KG1 (cell line): ENCODE results near the gene SLC8A1.

Experiments
- DNase-seq: peaks from one replicate; lab custom pipeline; 2025; lab: John Stamatoyannopoulos, UW

Gene SLC8A1

DNA sequence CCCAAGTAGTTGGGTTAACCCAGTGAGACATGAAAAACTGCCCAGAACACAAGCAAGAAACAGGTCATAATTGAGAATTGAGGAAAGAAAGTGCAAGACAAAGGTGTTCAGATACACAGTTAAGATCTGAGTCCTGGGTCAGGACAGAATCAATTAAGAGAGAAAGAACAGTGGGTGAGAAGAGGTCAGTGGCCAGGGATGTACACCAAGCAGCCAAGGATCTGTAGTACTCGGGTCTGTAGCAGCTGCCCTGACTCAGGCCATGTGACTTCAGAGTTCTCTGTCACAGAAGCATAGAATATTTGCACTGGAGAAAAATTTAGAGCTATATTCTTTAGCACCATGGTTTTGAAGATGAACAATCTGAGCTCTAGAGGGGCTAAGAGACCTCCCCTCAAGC lies 141.6 kb downstream of the SLC8A1 start:
- DNase-seq, result no peak

DNA sequence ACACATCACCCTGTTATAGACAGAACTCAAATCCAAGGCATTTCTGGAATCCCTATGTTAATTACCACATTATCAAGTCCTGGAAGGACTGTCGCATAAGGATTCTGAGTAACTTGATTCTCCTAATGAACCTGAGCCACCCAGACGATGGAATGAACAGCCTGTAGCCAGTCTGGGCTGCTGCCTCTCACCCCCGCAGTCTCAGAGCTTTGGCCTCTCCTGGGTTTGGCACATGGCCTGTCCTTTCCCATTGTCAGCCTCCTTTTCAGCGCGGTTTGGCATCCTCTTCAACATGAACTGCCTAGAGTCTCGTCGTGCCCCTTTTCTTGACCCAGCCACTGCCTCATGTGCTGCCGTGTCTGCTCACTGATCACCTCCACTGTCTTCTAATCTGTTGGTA lies 147.6 kb downstream of the SLC8A1 start:
- no peak for DNase-seq

DNA sequence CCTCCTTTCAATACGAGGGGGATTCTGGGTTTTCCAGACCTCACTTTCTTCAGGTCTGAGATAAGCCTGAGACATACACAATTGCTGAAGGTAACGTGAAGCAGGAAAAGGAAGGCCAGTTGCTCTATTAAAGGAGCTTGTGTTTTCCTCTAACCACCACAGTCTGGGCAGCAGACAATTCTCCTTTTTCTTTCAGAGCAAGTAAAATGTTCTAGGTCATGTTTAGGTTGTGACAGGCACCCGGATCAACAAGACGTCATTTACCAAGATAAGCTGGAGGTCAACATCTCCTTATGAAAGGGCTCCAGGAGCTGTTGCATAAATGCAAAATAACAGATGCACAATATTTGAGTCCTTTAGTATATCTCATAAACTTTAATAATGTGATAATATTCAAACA lies 148.1 kb downstream of the SLC8A1 start:
- DNase-seq, result no peak

DNA sequence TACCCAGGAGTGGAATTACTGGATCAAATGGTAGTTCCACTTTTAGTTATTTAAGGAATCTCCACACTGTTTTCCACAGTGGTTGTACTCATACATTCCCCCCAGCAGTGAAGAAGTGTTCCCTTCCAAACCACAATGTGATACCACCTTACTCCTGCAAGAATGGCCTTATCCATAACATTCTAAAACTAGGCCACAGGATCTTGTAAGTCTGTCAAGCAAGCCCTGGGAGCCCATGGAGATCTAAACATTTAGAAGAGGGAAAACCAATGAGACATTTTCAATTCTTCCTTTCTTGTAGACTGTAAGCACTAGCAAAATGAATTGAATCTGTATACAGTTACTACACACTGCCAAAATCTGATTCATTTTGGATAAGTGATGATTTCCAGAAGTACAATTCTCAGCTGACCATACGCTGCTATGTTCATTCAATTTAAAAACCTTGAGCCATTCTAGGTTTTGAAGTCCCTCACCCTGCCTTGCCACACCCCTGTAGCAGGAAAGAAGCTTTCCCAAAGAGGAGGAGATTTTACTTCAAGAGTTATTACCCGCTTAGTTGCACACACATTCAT lies 149.1 kb downstream of the SLC8A1 start:
- DNase-seq, result no peak

DNA sequence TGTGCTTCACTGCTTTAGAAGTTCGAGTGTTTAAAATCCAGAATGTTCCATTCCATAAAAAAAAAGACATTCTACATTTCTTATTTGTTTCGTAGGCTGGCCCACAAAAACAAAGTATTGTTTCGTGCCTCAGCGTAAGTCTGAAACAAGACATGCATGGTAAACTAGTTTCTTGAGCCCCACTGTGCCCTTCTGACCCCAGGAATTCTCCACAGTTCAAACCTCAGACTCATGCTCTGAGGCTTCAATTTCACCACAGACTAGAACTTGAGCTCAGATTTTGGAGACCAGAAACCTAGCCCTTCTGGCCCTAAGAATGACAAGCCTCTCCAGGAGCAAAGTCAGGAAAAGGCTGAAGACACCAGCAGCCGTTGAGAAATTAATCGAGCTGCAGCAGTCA lies 151.5 kb downstream of the SLC8A1 start:
- DNase-seq, result no peak

DNA sequence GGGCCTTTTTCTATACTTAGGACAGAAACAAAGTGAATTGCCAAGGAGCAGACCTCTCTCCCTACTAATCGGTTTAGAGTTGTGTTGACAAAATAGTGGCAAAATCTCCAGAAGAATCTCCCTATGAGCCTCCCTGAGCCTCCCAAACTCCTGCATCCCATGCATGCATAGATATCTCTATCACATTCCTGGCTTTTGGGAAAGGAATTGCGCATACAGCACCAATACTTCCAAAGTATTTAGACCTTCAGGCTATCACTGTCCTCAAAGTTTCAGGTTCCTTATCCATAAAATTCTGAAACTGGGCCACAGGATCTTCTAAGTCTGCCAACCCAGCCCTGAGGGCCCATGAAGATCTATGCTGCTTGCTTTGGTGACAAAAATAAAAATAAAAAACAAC lies 152.1 kb downstream of the SLC8A1 start:
- DNase-seq, result no peak

GRCh38 chr2:40299173-40299572 lies 152.7 kb downstream of the SLC8A1 start:
- DNase-seq, result no peak

DNA sequence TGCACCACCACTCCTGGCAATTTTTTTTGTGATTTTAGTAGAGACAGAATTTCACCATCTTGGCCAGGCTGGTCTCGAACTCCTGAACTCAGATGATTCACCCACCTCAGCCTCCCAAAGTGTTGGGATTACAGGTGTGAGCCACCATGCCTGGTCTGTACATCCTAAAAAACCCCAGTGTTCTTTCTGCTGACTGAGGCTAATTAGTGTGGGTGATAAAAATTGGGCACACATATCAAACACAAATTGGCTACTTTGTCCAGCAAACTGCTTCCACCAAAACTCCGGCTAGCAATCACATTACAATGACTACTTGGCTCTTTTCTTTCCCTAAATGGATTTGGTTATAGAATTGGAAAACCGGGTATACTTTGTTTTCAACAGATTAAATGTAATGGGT lies 153.9 kb downstream of the SLC8A1 start:
- no peak for DNase-seq

- no peak for DNase-seq
Measured at GRCh38 chr2:40292291-40292690, 159.6 kb downstream of the SLC8A1 start.

- DNase-seq, result no peak
Measured at GRCh38 chr2:40289771-40290404, 162.0 kb downstream of the SLC8A1 start.

- DNase-seq, result no peak
Measured at GRCh38 chr2:40287773-40288172, 164.1 kb downstream of the SLC8A1 start.

GRCh38 chr2:40287195-40287594 lies 164.7 kb downstream of the SLC8A1 start:
- DNase-seq, result no peak

DNA sequence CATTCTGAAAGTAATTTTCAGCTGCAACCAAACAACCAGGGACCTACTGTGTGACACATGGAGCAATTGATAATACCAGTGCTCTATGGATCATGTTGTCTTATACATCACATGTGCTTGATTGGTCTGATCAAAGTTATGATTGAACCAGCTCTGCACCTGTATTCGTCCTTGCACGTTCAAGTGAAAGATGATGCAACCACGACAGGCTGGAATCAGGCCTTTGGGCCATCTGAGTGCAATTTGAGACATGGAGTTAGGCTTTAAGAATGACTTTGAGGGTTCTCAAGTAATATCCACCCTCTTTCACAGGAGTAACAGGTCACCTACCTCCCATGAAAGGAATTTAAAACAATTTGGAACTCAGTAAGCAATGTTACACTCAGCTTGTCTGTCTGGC lies 165.2 kb downstream of the SLC8A1 start:
- DNase-seq, result no peak

GRCh38 chr2:40285391-40285790 lies 166.5 kb downstream of the SLC8A1 start:
- DNase-seq, result no peak

- no peak for DNase-seq
Measured at GRCh38 chr2:40284797-40285196, 167.1 kb downstream of the SLC8A1 start.

DNA sequence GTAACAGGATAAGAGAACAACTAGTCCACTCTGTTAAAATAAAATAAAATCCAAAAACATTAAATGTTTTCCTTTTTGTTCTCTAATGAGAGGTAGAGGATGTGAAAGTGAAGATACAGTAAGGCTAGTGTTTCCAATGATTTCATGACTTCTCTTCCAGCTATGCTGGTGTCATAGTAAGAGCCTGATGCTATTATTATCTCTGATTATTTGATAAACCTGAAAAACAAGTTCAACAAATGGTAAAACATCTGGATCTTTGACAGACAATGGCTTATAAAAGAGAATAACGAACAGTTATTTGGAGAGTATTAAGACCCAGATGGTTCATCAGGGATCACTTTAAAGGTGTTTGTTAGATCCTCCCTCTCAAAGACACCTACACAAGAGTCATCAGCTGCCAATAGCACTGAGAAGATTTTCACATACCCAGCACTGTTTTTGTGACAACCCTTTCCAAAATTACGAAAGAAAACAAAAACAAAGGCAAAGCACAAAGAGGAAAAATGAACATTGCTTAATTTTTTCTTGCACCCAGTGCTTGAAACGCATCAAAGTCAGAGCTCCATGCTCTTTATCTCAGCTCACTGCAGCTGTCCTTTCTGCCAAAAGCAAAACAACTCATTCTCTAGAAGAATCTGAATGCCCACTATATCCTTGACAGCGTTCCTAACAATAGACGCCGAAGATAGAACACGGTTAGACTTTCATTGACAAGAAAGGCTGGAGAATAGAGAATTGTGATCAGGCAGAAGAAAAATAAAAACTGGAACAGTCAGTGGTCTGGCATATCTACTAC lies 168.6 kb downstream of the SLC8A1 start:
- no peak for DNase-seq

DNA sequence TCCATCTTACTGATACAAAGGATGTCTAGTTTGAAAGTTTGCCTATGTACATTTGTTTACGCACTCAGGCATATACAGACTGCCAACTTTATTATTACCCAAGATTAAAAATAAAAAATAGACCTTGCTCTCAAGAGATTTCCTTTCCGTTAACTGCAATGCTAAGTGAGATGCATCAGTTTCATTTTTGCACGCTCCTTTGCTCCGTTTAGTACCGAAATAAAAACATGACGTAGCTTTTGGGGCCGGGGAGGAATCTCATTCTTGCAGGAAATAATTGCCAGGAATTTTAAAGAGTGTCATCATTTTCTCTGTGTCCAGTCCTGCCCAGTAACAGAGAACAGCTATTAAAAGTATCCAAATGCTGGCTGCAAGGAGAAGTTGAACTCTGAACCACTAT lies 169.5 kb downstream of the SLC8A1 start:
- no peak for DNase-seq

GRCh38 chr2:40281021-40281940 lies 170.6 kb downstream of the SLC8A1 start:
- no peak for DNase-seq

DNA sequence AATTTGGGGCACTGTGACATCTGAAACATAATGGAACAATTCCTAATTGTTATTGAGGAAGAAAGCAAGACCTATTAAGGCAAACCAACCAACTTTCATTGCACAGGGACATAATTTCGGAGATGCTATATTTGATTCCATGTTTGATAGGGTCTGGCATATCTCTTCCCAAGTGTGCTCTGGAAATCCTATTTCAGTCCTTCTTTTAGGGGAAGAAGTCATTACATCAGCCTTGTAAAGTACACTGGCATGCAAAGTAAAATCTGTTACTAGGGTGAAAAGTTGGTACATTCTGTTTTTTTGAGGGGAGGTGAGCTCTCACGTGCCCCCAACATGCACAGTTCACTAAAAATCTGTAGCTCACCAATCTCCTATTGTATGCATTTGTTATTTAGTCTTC lies 172.4 kb downstream of the SLC8A1 start:
- no peak for DNase-seq

DNA sequence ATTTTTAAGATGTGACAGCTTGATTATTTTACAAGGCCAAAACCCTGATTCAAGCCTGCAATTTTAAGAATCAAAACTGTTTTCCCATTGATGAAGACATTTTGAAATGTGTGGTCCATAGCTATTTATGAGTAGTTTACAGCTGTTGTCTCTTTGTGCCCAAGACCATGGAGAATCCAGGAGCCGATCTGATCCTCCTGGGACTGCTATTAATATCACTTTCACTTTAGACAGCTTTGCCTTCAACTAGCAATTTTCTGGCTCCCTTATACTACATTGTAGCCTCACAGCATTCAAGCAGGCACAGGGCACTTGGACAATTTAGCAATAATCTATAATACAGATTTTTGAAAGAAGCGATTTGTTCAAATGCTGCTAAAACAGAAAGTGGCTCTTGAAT lies 172.9 kb downstream of the SLC8A1 start:
- DNase-seq, result no peak

- DNase-seq, result no peak
Measured at GRCh38 chr2:40276076-40276475, 175.8 kb downstream of the SLC8A1 start.

DNA sequence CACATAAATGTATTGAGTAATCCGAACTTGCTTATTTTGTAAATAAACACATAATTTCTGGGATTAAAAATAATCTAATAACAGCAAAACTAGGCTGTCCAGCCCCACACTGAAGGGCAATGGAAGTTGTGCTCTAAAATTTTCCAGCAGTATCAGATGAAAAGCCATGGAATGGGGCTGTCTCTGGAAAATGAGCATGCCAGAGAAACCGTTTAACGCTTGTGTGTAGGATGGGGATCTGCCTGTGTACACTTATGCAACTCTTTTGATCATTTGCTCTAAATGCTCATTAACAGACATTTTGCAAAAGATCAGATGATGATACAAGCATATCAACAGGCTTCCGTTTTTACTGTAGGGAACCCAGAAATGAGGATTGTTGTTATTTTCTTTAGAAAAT lies 177.6 kb downstream of the SLC8A1 start:
- no peak for DNase-seq
